Coronary artery (tissue), 2 donors: ENCODE results near the gene TANC1.
A peak's percentile ranks its signal among the peaks of the same experiment; 100 is the strongest.

ENCODE experiments used
- DNase-seq: peaks from one replicate; pipeline ENCODE4 v3.0.0-alpha.2; 2017; ENCODE audit warnings: low spot score
- H3K27ac ChIP-seq, 2 donors: fragments of 200-600 bp; sonication (generic); one replicate each; pipeline ENCODE4 v1.5.1; 2016 to 2019
- H3K4me3 ChIP-seq: fragments of 200-600 bp; sonication (generic); 2 replicates; pipeline ENCODE4 v1.5.1; 2016; ENCODE audit warnings: mild to moderate bottlenecking, moderate library complexity
- TF ChIP-seq, protein P1 (sequence below): fragments of 200-600 bp; sonication (generic); IDR thresholded peaks from one replicate; pipeline ENCODE4 v1.5.1; 2019; ENCODE audit warnings: antibody characterized with exemption

Gene TANC1

DNA sequence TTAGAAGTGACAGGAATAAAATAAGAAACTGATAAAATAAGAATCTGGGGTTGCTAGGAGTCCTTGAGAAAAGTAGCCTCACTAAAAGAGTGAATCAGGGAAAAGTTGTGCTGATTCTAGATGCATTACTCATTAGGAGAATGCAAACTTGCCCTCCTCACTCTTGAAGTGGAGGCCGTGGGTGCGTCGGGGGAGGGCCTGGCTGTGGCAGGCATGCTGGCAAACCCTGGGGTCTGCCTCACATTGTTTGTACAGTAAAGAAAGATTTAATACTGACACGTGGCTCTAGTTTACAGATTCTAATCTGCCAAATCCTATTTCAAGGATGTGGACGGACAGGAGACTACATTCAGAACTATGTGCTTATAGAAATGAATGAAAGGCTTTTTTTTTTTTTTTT lies 41.9 kb downstream of the TANC1 start:
- Histone ChIP-seq H3K27ac (no peak overlapping the region), H3K4me3 (no peak overlapping the region)
- no peak for DNase-seq
- TF ChIP-seq, protein P1, sequence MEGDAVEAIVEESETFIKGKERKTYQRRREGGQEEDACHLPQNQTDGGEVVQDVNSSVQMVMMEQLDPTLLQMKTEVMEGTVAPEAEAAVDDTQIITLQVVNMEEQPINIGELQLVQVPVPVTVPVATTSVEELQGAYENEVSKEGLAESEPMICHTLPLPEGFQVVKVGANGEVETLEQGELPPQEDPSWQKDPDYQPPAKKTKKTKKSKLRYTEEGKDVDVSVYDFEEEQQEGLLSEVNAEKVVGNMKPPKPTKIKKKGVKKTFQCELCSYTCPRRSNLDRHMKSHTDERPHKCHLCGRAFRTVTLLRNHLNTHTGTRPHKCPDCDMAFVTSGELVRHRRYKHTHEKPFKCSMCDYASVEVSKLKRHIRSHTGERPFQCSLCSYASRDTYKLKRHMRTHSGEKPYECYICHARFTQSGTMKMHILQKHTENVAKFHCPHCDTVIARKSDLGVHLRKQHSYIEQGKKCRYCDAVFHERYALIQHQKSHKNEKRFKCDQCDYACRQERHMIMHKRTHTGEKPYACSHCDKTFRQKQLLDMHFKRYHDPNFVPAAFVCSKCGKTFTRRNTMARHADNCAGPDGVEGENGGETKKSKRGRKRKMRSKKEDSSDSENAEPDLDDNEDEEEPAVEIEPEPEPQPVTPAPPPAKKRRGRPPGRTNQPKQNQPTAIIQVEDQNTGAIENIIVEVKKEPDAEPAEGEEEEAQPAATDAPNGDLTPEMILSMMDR = no peak

DNA sequence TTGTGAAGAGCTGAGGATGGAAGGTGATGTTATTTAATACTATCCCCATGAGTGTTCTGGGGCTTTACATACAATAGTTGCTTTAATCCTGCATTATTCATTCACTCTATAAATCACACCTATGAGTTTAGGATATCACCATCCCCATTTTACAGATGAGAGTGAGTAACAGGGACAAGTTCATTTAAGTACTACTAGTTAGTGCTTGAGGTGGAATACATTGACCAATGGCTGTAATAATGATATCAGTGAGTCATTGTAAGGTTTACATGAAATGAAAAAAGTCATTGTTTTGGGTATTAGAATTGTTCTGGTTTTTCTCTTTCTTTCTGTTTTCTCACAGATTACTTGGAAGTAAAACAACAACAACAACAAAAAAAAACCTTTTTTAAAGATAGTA lies 42.5 kb downstream of the TANC1 start:
- no peak for DNase-seq
- TF ChIP-seq, protein P1 = no peak
- Histone ChIP-seq H3K27ac (no peak overlapping the region), H3K4me3 (no peak overlapping the region)

DNA sequence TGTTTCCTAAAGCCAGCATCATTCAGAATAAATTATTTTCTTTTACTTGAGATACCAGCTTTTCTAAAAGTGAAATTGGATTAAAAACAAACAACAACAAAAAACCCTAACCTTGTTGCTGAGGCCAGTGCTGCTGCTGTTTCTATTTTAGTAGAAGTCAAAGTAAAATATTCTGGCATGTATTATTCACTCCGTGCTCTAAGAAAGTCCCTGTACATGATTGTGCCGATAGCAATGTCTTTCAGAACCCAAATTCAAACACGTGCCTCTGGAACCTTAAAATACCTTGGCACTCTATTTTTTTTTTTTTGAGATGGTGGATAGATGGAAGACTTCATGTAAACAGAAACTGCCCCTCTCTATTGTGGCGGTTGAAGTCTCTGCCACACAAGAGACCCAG lies 43.7 kb downstream of the TANC1 start:
- DNase-seq = no peak
- TF ChIP-seq, protein P1 = no peak
- peak overlapping the region; percentile 76 to 78 for H3K27ac ChIP-seq
- no peak overlapping the region for H3K4me3 ChIP-seq

DNA sequence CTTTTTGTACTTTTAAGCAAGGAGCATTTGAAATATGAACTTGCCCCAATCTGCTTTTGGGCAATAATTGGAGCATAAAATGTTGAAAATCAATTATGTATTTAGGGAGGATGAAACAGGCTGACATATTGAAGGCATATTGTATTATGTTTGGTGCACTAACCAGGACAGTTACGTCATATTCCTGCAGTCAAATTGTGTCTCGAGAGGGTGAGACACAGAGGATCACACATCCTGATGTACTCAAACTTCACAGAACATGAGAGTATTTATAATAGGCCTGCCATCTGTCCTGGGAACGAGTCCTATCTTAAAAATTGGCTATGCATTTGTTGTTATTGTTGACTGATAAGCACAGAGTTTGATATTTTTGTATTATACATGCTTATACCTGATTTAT lies 44.7 kb downstream of the TANC1 start:
- H3K27ac ChIP-seq = peak overlapping the region; percentile 51 to 76
- DNase-seq = no peak
- H3K4me3 ChIP-seq = no peak overlapping the region
- TF ChIP-seq, protein P1 = no peak

DNA sequence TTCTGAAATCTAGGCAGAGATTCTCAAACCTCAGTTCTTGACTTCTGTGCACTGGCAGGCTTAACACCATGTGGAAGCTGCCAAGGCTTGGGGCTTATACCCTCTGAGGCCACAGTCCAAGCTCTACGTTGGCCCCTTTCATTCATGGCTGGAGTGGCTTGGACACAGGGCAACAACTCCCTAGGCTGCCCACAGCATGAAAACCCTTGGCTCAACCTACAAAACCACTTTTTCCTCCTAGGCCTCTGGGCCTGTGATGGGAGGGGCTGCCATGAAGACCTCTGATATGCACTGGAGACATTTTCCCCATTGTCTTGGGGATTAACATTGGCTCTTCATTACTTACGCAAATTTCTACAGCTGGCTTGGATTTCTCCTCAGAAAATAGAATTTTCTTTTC lies 46.7 kb downstream of the TANC1 start:
- H3K4me3 ChIP-seq = no peak overlapping the region
- no peak for DNase-seq
- no peak overlapping the region for H3K27ac ChIP-seq
- TF ChIP-seq, protein P1 = no peak

DNA sequence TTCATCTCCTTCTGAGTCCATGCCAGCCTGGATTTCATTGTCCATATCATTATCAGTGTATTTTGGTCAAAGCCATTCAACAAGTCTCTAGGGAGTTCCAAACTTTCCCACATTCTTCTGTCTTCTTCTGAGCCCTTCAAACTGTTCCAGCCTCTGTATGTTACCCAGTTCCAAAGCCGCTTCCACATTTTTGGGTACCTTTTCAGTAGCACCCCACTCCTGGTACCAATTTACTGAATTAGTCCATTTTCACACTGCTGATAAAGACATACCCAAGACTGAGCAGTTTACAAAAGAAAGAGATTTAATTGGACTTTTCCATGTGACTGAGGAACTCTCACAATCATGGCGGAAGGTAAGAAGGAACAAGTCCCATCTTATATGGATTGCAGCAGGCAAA lies 47.4 kb downstream of the TANC1 start:
- TF ChIP-seq, protein P1 = no peak
- no peak overlapping the region for H3K27ac ChIP-seq
- no peak overlapping the region for H3K4me3 ChIP-seq
- no peak for DNase-seq

DNA sequence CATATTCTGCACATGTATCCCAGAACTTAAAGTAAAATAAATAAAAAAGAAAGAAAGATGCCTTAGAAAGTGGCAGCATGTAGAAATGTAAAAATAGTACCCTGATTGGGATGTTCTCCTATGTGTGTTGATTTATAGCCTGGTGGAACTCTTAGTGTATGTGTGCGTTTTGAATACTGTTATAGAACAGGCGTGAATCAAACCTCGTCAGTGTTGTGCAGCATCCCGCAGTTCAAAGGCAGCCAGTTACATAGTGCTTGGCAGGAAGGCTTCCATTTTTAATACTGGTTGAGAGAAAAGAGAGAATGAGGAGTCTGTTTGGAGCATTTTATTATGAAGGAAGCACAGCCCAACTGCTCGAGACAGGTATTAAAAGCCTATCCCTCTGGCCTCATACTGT lies 49.4 kb downstream of the TANC1 start:
- TF ChIP-seq, protein P1 = no peak
- H3K4me3 ChIP-seq = no peak overlapping the region
- no peak for DNase-seq
- no peak overlapping the region for H3K27ac ChIP-seq
